ENCODE measurements around the gene CARS2.

GRCh38 chr13:110706570-110707372 is 855 bp upstream of the CARS2 start:
- TF ChIP-seq SP1 (IDR thresholded peaks at IDR 0.05; ENCODE audit: low read depth) (no peak), EZH2 (IDR thresholded peaks at IDR 0.05) (no peak), SRF (IDR thresholded peaks at IDR 0.05; ENCODE audit: low read depth) (no peak), JUND (IDR thresholded peaks at IDR 0.05) (no peak), CBX3 (IDR thresholded peaks at IDR 0.05; ENCODE audit: low read depth) (no peak), POLR2A (IDR thresholded peaks at IDR 0.05; ENCODE audit: borderline replicate concordance, extremely low read depth, insufficient read depth, insufficient read length) (no peak), CTCF (IDR thresholded peaks at IDR 0.05 in 2 of 3, conservative IDR thresholded peaks at IDR 0.05 in 1 of 3; ENCODE audit: borderline replicate concordance in 1 of 3, insufficient read depth in 1 of 3, low read depth in 2 of 3, low read length in 2 of 3) (no peak), REST (IDR thresholded peaks at IDR 0.05; ENCODE audit: low read depth) (no peak), ZNF274 (IDR thresholded peaks at IDR 0.05; ENCODE audit: low read depth, low read length) (no peak), POLR2AphosphoS5 (IDR thresholded peaks at IDR 0.05; ENCODE audit: low read depth, low read length) (no peak), ATF3 (IDR thresholded peaks at IDR 0.05) (no peak), CEBPB (IDR thresholded peaks at IDR 0.05; ENCODE audit: low read depth) (no peak), RAD21 (IDR thresholded peaks at IDR 0.05; ENCODE audit: low read depth) (no peak)

Measured in HCT116 (cell line).